K562 (cell line): ENCODE measurements around the gene IL36RN. TPM values are rescaled to one million over a fixed set of nuclear protein-coding genes. Genes with fewer than 3 reads are reported as not detected.

Source experiments
- C11orf30 ChIP-seq: fragments of 450-650 bp; IDR thresholded peaks from 2 replicates; pipeline ENCODE4 v1.6.1; 2016; ENCODE audit warnings: low read depth, mild to moderate bottlenecking
- CBFA2T3 ChIP-seq: fragments of 450-650 bp; IDR thresholded peaks from 2 replicates; pipeline ENCODE4 v1.6.1; 2017
- CCNT2 ChIP-seq: IDR thresholded peaks from 2 replicates; pipeline ENCODE4 v1.6.1; 2011; ENCODE audit warnings: borderline replicate concordance, low read depth, mild to moderate bottlenecking, moderate library complexity, mixed read lengths, low read length; ENCODE audit not compliant: insufficient read length; ENCODE audit errors: extremely low read depth
- FIP1L1 ChIP-seq: fragments of 200-400 bp; formaldehyde crosslinking; IDR thresholded peaks from 2 replicates; pipeline ENCODE4 v1.6.1; 2018; ENCODE audit warnings: mild to moderate bottlenecking, low read depth, low read length; ENCODE audit not compliant: poor library complexity, severe bottlenecking
- HCFC1 ChIP-seq: IDR thresholded peaks from 2 replicates; pipeline ENCODE4 v1.6.1; 2012; ENCODE audit warnings: low read depth, low read length, improper control_type of control experiment
- HOXB6 ChIP-seq: fragments of 250-450 bp; sonication (Bioruptor Pico); IDR thresholded peaks from 2 replicates; pipeline ENCODE4 v1.5.1; 2022; ENCODE audit warnings: mild to moderate bottlenecking, borderline replicate concordance
- KAT2B ChIP-seq: IDR thresholded peaks from one replicate; pipeline ENCODE4 v1.6.1; 2012; ENCODE audit warnings: low read depth, mild to moderate bottlenecking, control low read depth, inconsistent platforms, low read length, moderate library complexity
- MCM7 ChIP-seq, 2 experiments: fragments of 450-650 bp; IDR thresholded peaks; 2 replicates each; pipeline ENCODE4 v1.6.1; 2016 to 2018
- MXD1 ChIP-seq: fragments of 250-450 bp; sonication (Bioruptor Pico); IDR thresholded peaks from 2 replicates; pipeline ENCODE4 v1.8.0; 2021; ENCODE audit warnings: borderline replicate concordance, mild to moderate bottlenecking, moderate library complexity; ENCODE audit not compliant: poor library complexity, severe bottlenecking
- NFATC3 ChIP-seq: fragments of 450-650 bp; IDR thresholded peaks from 2 replicates; pipeline ENCODE4 v1.6.1; 2017; ENCODE audit warnings: mild to moderate bottlenecking
- NR1H2 ChIP-seq: sonication (generic); formaldehyde crosslinking; IDR thresholded peaks from 2 replicates; pipeline ENCODE4 v1.4.0; 2020; ENCODE audit warnings: mild to moderate bottlenecking, missing genetic modification reagents
- POLR2A ChIP-seq: fragments of 450-650 bp; conservative IDR thresholded peaks from 2 replicates; pipeline ENCODE4 v1.6.1; 2016
- PRDM10 ChIP-seq: fragments of 450-650 bp; IDR thresholded peaks from 2 replicates; pipeline ENCODE4 v1.6.1; 2018; ENCODE audit not compliant: partially characterized antibody
- RBM25 ChIP-seq: fragments of 200-400 bp; formaldehyde crosslinking; IDR thresholded peaks from 2 replicates; pipeline ENCODE4 v1.6.1; 2018; ENCODE audit warnings: low read length, low read depth, moderate library complexity; ENCODE audit not compliant: severe bottlenecking
- RUNX1 ChIP-seq: sonication (generic); IDR thresholded peaks from 2 replicates; pipeline ENCODE4 v1.6.1; 2016; ENCODE audit warnings: antibody characterized with exemption, low read depth
- STAT6 ChIP-seq: sonication (generic); formaldehyde crosslinking; IDR thresholded peaks from 2 replicates; pipeline ENCODE4 v1.8.1; 2023; ENCODE audit warnings: mild to moderate bottlenecking, missing genetic modification reagents
- ZFP36 ChIP-seq: fragments of 150-350 bp; IDR thresholded peaks from 2 replicates; pipeline ENCODE4 v1.6.1; 2018; ENCODE audit warnings: low read length, low read depth; ENCODE audit not compliant: partially characterized antibody
- ZNF12 ChIP-seq: sonication (generic); formaldehyde crosslinking; IDR thresholded peaks from 2 replicates; pipeline ENCODE4 v1.4.0; 2020; ENCODE audit warnings: mild to moderate bottlenecking, missing genetic modification reagents
- ZNF280A ChIP-seq: fragments of 450-650 bp; IDR thresholded peaks from 2 replicates; pipeline ENCODE4 v1.6.1; 2018; ENCODE audit warnings: mild to moderate bottlenecking, low read depth; ENCODE audit not compliant: partially characterized antibody
- ZNF282 ChIP-seq: sonication (generic); formaldehyde crosslinking; IDR thresholded peaks from 2 replicates; pipeline ENCODE4 v1.8.1; 2023; ENCODE audit warnings: missing genetic modification reagents
- polyA plus RNA-seq, 8 experiments: library from polyadenylated mRNA; depleted of rRNA in 4 of 8; stranded (reverse) in 5 of 8; unstranded in 3 of 8; fragments of >200 nt; fragmentation: Nextera tagmentation in 2 of 8; fragmentation: Illumina TruSeq in 1 of 8; extraction: Ambion mirVana in 2 of 8; extraction: Trizol in 1 of 8; gene quantifications; 2 replicates each; pipeline versions ENCODE4 v1.2.1 to v1.2.3, GENCODE V29; 2011 to 2014; ENCODE audit warnings: inconsistent platforms in 1 of 8, missing spikeins in 1 of 8
- total RNA-seq, 7 experiments: library from RNA; depleted of rRNA in 6 of 7; stranded (reverse); fragments of >200 nt in 6 of 7; fragmentation: Illumina TruSeq in 2 of 7; extraction: Trizol in 2 of 7; gene quantifications; 2 replicates each; pipeline versions ENCODE4 v1.2.1 to v1.2.3, GENCODE V29; 2011 to 2021; ENCODE audit warnings: low replicate concordance in 1 of 7
- TF ChIP-seq, protein P1 (sequence below): fragments of 450-650 bp; formaldehyde crosslinking; conservative IDR thresholded peaks from 2 replicates; pipeline ENCODE4 v1.4.0; 2022; ENCODE audit warnings: mild to moderate bottlenecking, missing genetic modification characterization

The IL36RN gene
- total and polyA plus RNA-seq, 9 of the 15 experiments (the other 6 are each of a cell fraction or from before 2014, with no cell fraction given), result not detected

GRCh38 chr2:113034016-113034415, 25.0 kb upstream of the IL36RN start (continued):
- TF ChIP-seq PRDM10 (peak; percentile 57), RBM25 (no peak), STAT6 (CRISPR knock-in tag) (no peak), CBFA2T3 (peak; percentile 96), C11orf30 (no peak), HOXB6 (CRISPR knock-in tag) (no peak), ZNF280A (no peak), NR1H2 (no peak), KAT2B (no peak), ZFP36 (no peak), FIP1L1 (no peak), ZNF282 (CRISPR knock-in tag) (no peak), POLR2A (no peak), RUNX1 (no peak), CCNT2 (peak; percentile 64), ZNF12 (CRISPR knock-in tag) (no peak), HCFC1 (no peak), NFATC3 (no peak), MCM7 (IDR thresholded peaks at IDR 0.05) (no peak), MXD1 (CRISPR knock-in tag) (no peak)
- TF ChIP-seq, protein P1, sequence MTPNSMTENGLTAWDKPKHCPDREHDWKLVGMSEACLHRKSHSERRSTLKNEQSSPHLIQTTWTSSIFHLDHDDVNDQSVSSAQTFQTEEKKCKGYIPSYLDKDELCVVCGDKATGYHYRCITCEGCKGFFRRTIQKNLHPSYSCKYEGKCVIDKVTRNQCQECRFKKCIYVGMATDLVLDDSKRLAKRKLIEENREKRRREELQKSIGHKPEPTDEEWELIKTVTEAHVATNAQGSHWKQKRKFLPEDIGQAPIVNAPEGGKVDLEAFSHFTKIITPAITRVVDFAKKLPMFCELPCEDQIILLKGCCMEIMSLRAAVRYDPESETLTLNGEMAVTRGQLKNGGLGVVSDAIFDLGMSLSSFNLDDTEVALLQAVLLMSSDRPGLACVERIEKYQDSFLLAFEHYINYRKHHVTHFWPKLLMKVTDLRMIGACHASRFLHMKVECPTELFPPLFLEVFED (CRISPR knock-in tag), result no peak
